BE2C (cell line): Measurements from ENCODE around the gene PROZ.

ENCODE experiments used
- DNase-seq: peaks from one replicate; pipeline ENCODE4 v3.0.0-alpha.2; 2020
- H3K27me3 ChIP-seq: fragments of 250-450 bp; sonication (Bioruptor Pico); 2 replicates; pipeline ENCODE4 v1.5.1; 2020; ENCODE audit warnings: mild to moderate bottlenecking
- H3K36me3 ChIP-seq: fragments of 250-450 bp; sonication (Bioruptor Pico); 2 replicates; pipeline ENCODE4 v1.5.1; 2020; ENCODE audit warnings: mild to moderate bottlenecking
- H3K4me1 ChIP-seq: fragments of 250-450 bp; sonication (Bioruptor Pico); 2 replicates; pipeline ENCODE4 v1.5.1; 2020
- H3K4me3 ChIP-seq: 2 replicates; pipeline ENCODE4 v1.5.1; 2011; ENCODE audit warnings: low read depth, low read length
- H3K9me3 ChIP-seq: fragments of 250-450 bp; sonication (Bioruptor Pico); 2 replicates; pipeline ENCODE4 v1.5.1; 2020
- TF ChIP-seq, protein P1 (sequence below): IDR thresholded peaks from 2 replicates; pipeline ENCODE4 v1.5.1; 2012; ENCODE audit warnings: mild to moderate bottlenecking, low read depth, low read length

The PROZ gene

GRCh38 chr13:113176280-113176679 lies 17.8 kb downstream of the PROZ start:
- no peaks in the 10 kb centered on the region for H3K27me3 ChIP-seq
- peaks cover 11% of the 10 kb centered on the region for H3K4me1 ChIP-seq
- H3K4me3 ChIP-seq: no peak overlapping the region
- TF ChIP-seq, protein P1, sequence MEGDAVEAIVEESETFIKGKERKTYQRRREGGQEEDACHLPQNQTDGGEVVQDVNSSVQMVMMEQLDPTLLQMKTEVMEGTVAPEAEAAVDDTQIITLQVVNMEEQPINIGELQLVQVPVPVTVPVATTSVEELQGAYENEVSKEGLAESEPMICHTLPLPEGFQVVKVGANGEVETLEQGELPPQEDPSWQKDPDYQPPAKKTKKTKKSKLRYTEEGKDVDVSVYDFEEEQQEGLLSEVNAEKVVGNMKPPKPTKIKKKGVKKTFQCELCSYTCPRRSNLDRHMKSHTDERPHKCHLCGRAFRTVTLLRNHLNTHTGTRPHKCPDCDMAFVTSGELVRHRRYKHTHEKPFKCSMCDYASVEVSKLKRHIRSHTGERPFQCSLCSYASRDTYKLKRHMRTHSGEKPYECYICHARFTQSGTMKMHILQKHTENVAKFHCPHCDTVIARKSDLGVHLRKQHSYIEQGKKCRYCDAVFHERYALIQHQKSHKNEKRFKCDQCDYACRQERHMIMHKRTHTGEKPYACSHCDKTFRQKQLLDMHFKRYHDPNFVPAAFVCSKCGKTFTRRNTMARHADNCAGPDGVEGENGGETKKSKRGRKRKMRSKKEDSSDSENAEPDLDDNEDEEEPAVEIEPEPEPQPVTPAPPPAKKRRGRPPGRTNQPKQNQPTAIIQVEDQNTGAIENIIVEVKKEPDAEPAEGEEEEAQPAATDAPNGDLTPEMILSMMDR: no peak
- DNase-seq: no peak
- no peaks in the 10 kb centered on the region for H3K9me3 ChIP-seq
- H3K36me3 ChIP-seq: peaks cover 73% of the 10 kb centered on the region

DNA sequence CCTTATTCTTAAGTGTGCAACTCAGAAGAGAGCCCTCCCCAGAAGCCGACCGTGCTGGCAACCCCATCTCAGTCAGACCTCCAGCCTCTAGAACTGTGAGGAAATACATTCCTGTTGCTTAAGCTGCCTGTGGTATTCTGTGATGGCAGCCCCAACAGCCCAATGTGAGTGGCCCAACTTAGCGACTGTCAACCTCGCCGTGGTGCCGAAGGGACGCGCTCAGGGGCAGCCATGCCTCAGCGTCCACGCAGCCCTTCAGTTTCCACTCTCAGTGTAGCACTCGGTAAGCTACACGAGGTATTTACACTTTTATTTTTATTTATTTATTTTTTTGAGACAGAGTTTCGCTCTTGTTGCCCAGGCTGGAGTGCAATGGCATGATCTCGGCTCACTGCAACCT lies 18.4 kb downstream of the PROZ start:
- TF ChIP-seq, protein P1: no peak
- DNase-seq: no peak
- peaks cover 71% of the 10 kb centered on the region for H3K36me3 ChIP-seq
- no peak overlapping the region for H3K4me3 ChIP-seq
- H3K27me3 ChIP-seq: no peaks in the 10 kb centered on the region
- H3K9me3 ChIP-seq: no peaks in the 10 kb centered on the region
- H3K4me1 ChIP-seq: peaks cover 7% of the 10 kb centered on the region

DNA sequence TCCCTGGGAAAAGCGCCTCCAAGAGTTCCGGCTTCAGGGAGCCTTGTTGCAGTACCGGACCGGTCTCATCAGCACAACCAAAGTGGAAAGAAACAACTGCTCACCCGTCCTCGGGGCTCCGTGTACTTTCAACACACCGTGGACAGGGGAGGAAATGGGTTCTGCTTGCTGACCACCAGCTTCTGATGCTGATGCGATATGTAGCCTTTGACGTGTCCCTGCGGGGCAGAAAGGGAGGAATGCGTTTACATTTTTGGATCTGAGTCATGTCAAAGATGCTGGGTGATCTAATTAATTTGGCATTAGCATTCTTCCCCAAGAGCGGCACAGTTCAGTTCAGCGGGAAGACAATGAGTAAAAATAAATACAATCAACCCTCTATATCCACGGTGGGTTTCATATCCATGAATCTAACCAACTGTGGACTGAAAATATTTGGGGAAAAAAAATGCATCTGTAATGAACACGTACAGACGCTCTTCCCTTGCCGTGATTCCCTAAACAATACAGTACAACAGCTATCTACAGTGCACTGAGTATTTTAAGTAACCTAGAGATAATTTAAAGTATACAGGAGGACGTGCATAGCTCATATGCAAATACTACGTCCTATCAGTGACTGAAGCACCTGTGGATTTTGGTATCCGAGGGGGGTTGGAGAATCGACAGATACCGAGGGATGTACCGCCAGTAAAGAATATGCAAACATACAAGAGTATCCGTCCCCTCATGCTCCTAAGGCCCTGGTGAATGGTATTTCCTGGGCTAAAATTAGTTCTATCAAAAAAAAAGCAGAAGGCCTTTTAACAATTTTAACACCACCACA lies 19.8 kb downstream of the PROZ start:
- TF ChIP-seq, protein P1: no peak
- peaks cover 7% of the 10 kb centered on the region for H3K4me1 ChIP-seq
- no peaks in the 10 kb centered on the region for H3K9me3 ChIP-seq
- peaks cover 71% of the 10 kb centered on the region for H3K36me3 ChIP-seq
- H3K4me3 ChIP-seq: no peak overlapping the region
- peak; percentile 29 for DNase-seq
- H3K27me3 ChIP-seq: no peaks in the 10 kb centered on the region

GRCh38 chr13:113178896-113179167 lies 20.4 kb downstream of the PROZ start:
- no peaks in the 10 kb centered on the region for H3K27me3 ChIP-seq
- DNase-seq: no peak
- no peak overlapping the region for H3K4me3 ChIP-seq
- TF ChIP-seq, protein P1: no peak
- no peaks in the 10 kb centered on the region for H3K9me3 ChIP-seq
- peaks cover 7% of the 10 kb centered on the region for H3K4me1 ChIP-seq
- peaks cover 75% of the 10 kb centered on the region for H3K36me3 ChIP-seq

- TF ChIP-seq, protein P1: no peak
- Histone ChIP-seq H3K36me3 (peaks cover 79% of the 10 kb centered on the region), H3K9me3 (no peaks in the 10 kb centered on the region), H3K4me3 (no peak overlapping the region), H3K4me1 (peaks cover 7% of the 10 kb centered on the region), H3K27me3 (no peaks in the 10 kb centered on the region)
- DNase-seq: no peak
Observed at GRCh38 chr13:113179374-113180230, 21.2 kb downstream of the PROZ start.

GRCh38 chr13:113182046-113182445 lies 23.6 kb downstream of the PROZ start:
- Histone ChIP-seq H3K27me3 (no peaks in the 10 kb centered on the region), H3K4me3 (no peak overlapping the region), H3K4me1 (peaks cover 10% of the 10 kb centered on the region), H3K36me3 (peaks cover 65% of the 10 kb centered on the region), H3K9me3 (no peaks in the 10 kb centered on the region)
- TF ChIP-seq, protein P1: no peak
- no peak for DNase-seq
